GM12892 (cell line): ENCODE results near the gene C1orf53.

Source experiments
- POLR2A ChIP-seq: IDR thresholded peaks from 2 replicates; pipeline ENCODE4 v1.6.1; 2011; ENCODE audit warnings: low read depth, low read length, control low read depth
- POLR2AphosphoS5 ChIP-seq: IDR thresholded peaks from 2 replicates; pipeline ENCODE4 v1.6.1; 2011; ENCODE audit warnings: low read depth, low read length, control low read depth

DNA sequence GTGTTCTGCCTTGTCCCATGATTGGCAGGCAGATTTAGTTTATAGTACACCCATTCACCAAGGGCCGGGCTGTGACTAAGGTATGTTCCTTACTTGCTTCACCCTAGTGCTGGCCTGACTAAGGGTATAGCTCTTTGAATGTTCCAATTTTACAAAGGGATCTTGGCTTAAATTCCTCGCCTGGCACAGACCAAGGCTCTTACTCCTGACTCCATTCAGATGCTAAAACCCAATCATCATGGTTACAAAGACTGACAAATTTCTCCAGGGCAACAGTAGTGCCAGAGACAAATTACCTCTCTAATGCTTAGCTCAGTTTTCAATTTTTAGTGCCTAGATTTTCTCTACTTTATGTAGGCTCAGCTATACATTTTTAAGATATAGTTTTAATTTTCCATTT, 11.5 kb upstream of the C1orf53 start:
- TF ChIP-seq POLR2A = no peak
- no peak for TF ChIP-seq POLR2AphosphoS5
